NCI-H524 treated with DMSO at 0.1 percent for 48 hours (cell line): ENCODE data around the gene RINL.
"Not testable (repeated sequence)": the region's sequence is repeated elsewhere in the genome, so short reads cannot be mapped to it uniquely, and the experiment has no call there.

Experiments
- DNase-seq: peaks from one replicate; lab custom pipeline; 2025; lab: John Stamatoyannopoulos, UW

RINL gene

GRCh38 chr19:38875656-38876395 is 2.2 kb downstream of the RINL start:
- no peak for DNase-seq

GRCh38 chr19:38873400-38873799 is 4.7 kb downstream of the RINL start:
- DNase-seq, result not testable (repeated sequence)

- DNase-seq, result no peak
Observed at GRCh38 chr19:38870612-38871011, 7.5 kb downstream of the RINL start.

- DNase-seq, result no peak
Observed at GRCh38 chr19:38869836-38870607, 8.1 kb downstream of the RINL start.

GRCh38 chr19:38869160-38869835 is 8.8 kb downstream of the RINL start:
- no peak for DNase-seq

GRCh38 chr19:38868551-38868950 is 9.5 kb downstream of the RINL start:
- DNase-seq, result no peak

- no peak for DNase-seq
Observed at GRCh38 chr19:38867171-38867780, 10.8 kb downstream of the RINL start.

GRCh38 chr19:38862321-38863059 is 15.6 kb downstream of the RINL start:
- peak; percentile 97 for DNase-seq

- DNase-seq, result no peak
Observed at GRCh38 chr19:38861368-38861767, 16.7 kb downstream of the RINL start.

GRCh38 chr19:38859631-38860204 is 18.4 kb downstream of the RINL start:
- not testable (repeated sequence) for DNase-seq

- no peak for DNase-seq
Observed at GRCh38 chr19:38856813-38857212, 21.3 kb downstream of the RINL start.

- not testable (repeated sequence) for DNase-seq
Observed at GRCh38 chr19:38855751-38856150, 22.3 kb downstream of the RINL start.

GRCh38 chr19:38854961-38855360 is 23.1 kb downstream of the RINL start:
- DNase-seq, result peak; percentile 17

- no peak for DNase-seq
Observed at GRCh38 chr19:38853214-38853613, 24.9 kb downstream of the RINL start.

- DNase-seq, result no peak
Observed at GRCh38 chr19:38852231-38853044, 25.6 kb downstream of the RINL start.

GRCh38 chr19:38851622-38852230 is 26.3 kb downstream of the RINL start:
- peak; percentile 21 for DNase-seq

- DNase-seq, result no peak
Observed at GRCh38 chr19:38850976-38851621, 27.0 kb downstream of the RINL start.

GRCh38 chr19:38850436-38850975 is 27.6 kb downstream of the RINL start:
- DNase-seq, result no peak

GRCh38 chr19:38849860-38850435 is 28.1 kb downstream of the RINL start, which contains the start of gene HNRNPL:
HNRNPL (minus strand) TSS chr19:38849986; CDS start chr19:38849966, 20 bp downstream.
- DNase-seq, result peak; percentile 100
